DOHH2 (cell line): ENCODE results near the gene KLHL9.

Experiments
- EZH2phosphoT487 ChIP-seq: fragments of 200-600 bp; sonication (generic); IDR thresholded peaks from 2 replicates; pipeline ENCODE4 v1.6.1; 2017; ENCODE audit warnings: borderline replicate concordance, mild to moderate bottlenecking, antibody characterized with exemption, low read length, moderate library complexity, mixed read lengths
- TF ChIP-seq, protein P1 (sequence below): fragments of 200-600 bp; sonication (generic); IDR thresholded peaks from one replicate; pipeline ENCODE4 v1.5.1; 2014; ENCODE audit warnings: antibody characterized with exemption, mild to moderate bottlenecking, low read depth, low read length; ENCODE audit not compliant: poor library complexity, severe bottlenecking

DNA sequence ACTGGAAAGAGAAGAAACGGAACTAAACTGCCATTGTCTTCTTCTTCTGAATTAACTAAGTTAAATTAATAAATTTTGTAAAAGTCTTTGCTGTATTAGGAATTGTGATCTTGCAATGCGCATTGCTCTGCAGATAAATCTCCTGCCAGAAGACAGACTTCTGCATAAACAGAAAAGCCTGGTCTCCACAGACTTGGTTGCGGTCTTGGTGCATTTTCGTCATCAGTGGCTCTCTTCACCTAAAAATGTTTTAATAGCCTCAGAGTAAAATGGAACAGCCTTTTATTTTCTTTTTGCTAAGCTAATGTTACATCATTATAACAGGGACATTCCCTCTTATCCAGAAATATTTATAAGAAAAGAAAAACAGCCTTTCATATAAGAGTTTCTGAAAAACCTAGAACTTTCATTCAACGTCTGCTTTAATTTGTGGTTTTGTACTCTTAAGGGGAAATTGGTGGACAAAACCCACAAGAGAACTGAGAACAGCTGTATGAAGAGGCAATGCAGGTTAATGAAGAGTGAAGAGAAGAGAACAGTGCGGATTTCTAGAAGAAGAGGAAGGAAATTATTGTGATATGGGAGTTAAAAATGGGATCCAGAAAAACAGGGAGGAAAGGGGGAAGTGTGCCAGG, 40.2 kb downstream of the KLHL9 start:
- TF ChIP-seq, protein P1, sequence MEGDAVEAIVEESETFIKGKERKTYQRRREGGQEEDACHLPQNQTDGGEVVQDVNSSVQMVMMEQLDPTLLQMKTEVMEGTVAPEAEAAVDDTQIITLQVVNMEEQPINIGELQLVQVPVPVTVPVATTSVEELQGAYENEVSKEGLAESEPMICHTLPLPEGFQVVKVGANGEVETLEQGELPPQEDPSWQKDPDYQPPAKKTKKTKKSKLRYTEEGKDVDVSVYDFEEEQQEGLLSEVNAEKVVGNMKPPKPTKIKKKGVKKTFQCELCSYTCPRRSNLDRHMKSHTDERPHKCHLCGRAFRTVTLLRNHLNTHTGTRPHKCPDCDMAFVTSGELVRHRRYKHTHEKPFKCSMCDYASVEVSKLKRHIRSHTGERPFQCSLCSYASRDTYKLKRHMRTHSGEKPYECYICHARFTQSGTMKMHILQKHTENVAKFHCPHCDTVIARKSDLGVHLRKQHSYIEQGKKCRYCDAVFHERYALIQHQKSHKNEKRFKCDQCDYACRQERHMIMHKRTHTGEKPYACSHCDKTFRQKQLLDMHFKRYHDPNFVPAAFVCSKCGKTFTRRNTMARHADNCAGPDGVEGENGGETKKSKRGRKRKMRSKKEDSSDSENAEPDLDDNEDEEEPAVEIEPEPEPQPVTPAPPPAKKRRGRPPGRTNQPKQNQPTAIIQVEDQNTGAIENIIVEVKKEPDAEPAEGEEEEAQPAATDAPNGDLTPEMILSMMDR: no peak
- no peak for TF ChIP-seq EZH2phosphoT487
